Neural progenitor cell (in vitro differentiated cells): ENCODE results near the gene CSAG3.
"Not testable (repeated sequence)": the region's sequence is repeated elsewhere in the genome, so short reads cannot be mapped to it uniquely, and the experiment has no call there.

Experiments
- EZH2 ChIP-seq: fragments of 200-600 bp; sonication (generic); IDR thresholded peaks from 2 replicates; pipeline ENCODE4 v1.6.1; 2017; ENCODE audit warnings: antibody characterized with exemption, mild to moderate bottlenecking, moderate library complexity
- EZH2phosphoT487 ChIP-seq: fragments of 200-600 bp; sonication (generic); IDR thresholded peaks from 2 replicates; pipeline ENCODE4 v1.6.1; 2017; ENCODE audit warnings: antibody characterized with exemption
- TF ChIP-seq, protein P1 (sequence below): fragments of 200-600 bp; sonication (generic); IDR thresholded peaks from 2 replicates; pipeline ENCODE4 v1.5.1; 2017; ENCODE audit warnings: antibody characterized with exemption, mild to moderate bottlenecking

DNA sequence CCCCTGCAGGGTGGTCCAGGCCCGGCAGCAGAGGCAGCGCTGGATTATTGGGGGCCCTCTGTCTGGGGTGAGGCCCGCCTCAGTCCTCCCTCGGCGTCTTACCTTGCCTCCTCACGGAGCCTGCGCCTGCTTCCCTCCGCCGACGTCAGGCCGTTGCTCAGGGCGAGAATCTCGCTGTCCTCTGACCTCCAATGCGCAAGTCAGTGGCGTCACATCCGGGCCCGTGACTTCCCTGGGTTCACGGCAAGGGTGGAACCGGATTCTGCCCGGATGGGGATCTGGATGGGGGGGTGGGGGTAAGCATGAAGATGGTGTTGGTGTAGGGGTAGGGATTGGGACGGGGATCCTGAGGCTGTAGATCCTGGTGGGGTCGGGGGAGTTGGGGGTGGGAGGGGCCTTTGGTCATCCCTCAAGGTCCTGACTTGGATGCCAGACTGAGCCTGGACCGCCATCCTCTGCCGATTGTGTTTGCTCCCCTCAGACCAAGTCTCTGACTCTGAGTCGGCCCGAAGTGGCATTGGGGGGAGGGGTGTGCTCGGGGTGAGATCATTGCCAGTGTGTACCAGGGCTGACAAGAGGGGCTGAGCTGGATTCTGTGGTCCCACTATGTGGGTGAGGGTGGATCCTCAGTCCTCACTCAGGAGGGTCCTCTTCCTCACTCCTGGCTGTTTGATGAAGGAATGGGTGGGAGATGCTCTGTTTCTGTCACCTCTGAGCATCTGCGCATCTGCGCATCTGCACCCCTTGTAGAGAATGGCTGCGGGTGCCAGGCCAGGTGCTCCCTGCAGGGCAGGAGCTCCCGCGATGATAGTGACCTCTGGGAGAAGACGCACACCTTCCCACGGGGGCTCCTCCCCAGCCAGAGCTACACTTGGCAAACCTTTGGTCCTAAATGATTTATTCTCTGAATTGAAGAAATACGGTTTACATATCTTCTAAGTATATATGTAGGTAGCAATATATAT, 5.0 kb upstream of the CSAG3 start, which contains the start of gene MAGEA2:
- TF ChIP-seq, protein P1, sequence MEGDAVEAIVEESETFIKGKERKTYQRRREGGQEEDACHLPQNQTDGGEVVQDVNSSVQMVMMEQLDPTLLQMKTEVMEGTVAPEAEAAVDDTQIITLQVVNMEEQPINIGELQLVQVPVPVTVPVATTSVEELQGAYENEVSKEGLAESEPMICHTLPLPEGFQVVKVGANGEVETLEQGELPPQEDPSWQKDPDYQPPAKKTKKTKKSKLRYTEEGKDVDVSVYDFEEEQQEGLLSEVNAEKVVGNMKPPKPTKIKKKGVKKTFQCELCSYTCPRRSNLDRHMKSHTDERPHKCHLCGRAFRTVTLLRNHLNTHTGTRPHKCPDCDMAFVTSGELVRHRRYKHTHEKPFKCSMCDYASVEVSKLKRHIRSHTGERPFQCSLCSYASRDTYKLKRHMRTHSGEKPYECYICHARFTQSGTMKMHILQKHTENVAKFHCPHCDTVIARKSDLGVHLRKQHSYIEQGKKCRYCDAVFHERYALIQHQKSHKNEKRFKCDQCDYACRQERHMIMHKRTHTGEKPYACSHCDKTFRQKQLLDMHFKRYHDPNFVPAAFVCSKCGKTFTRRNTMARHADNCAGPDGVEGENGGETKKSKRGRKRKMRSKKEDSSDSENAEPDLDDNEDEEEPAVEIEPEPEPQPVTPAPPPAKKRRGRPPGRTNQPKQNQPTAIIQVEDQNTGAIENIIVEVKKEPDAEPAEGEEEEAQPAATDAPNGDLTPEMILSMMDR: not testable (repeated sequence)
- not testable (repeated sequence) for TF ChIP-seq EZH2phosphoT487, EZH2
